Karpas-422 (cell line): ENCODE measurements around the gene ABLIM1. TPM values are rescaled to one million over a fixed set of nuclear protein-coding genes. Genes with fewer than 3 reads are reported as not detected.

Experiments used
- DNase-seq: peaks from one replicate; pipeline ENCODE4 v3.0.0-alpha.2; 2015
- H2AFZ ChIP-seq: fragments of 200-600 bp; sonication (generic); 2 replicates; pipeline ENCODE4 v1.6.1; 2014; ENCODE audit warnings: antibody characterized with exemption, low read length, mixed read lengths
- H3K27ac ChIP-seq: fragments of 200-600 bp; sonication (generic); 2 replicates; pipeline ENCODE4 v1.5.1; 2014; ENCODE audit warnings: mild to moderate bottlenecking, low read length, moderate library complexity
- H3K27me3 ChIP-seq: fragments of 200-600 bp; sonication (generic); 2 replicates; pipeline ENCODE4 v1.6.1; 2014; ENCODE audit warnings: low read length, mixed read lengths
- H3K36me3 ChIP-seq: fragments of 200-600 bp; sonication (generic); 2 replicates; pipeline ENCODE4 v1.6.1; 2014; ENCODE audit warnings: low read length, mixed read lengths; ENCODE audit not compliant: insufficient read depth
- H3K4me1 ChIP-seq: fragments of 200-600 bp; sonication (generic); 2 replicates; pipeline ENCODE4 v1.6.1; 2014; ENCODE audit warnings: mild to moderate bottlenecking, low read length, mixed read lengths
- H3K4me2 ChIP-seq: fragments of 200-600 bp; sonication (generic); 2 replicates; pipeline ENCODE4 v1.6.1; 2014; ENCODE audit warnings: low read length, low read depth, mild to moderate bottlenecking; ENCODE audit not compliant: poor library complexity, severe bottlenecking
- H3K4me3 ChIP-seq: fragments of 200-600 bp; sonication (generic); 2 replicates; pipeline ENCODE4 v1.5.1; 2014; ENCODE audit warnings: mild to moderate bottlenecking, antibody characterized with exemption, low read length, mixed read lengths
- H3K79me2 ChIP-seq: fragments of 200-600 bp; sonication (generic); 2 replicates; pipeline ENCODE4 v1.6.1; 2014; ENCODE audit warnings: mild to moderate bottlenecking, low read length, mixed read lengths
- H3K9ac ChIP-seq: fragments of 200-600 bp; sonication (generic); 2 replicates; pipeline ENCODE4 v1.6.0; 2014; ENCODE audit warnings: low read length
- H3K9me2 ChIP-seq: fragments of 200-600 bp; sonication (generic), shearing (Covaris generic); replicated peaks from 2 replicates; pipeline ENCODE4 v1.6.0; 2014; ENCODE audit warnings: mild to moderate bottlenecking, low read length, moderate library complexity; ENCODE audit not compliant: insufficient read depth
- H3K9me3 ChIP-seq: fragments of 300-700, 200-600 bp; sonication (generic); 2 replicates; pipeline ENCODE4 v1.6.1; 2014; ENCODE audit warnings: low read length, mixed read lengths
- H4K20me1 ChIP-seq: fragments of 200-600 bp; sonication (generic); 2 replicates; pipeline ENCODE4 v1.6.1; 2014; ENCODE audit warnings: mild to moderate bottlenecking, antibody characterized with exemption, low read length, low read depth; ENCODE audit not compliant: insufficient read depth
- total RNA-seq: library from RNA; depleted of rRNA; stranded (reverse); fragments of >200 nt; shearing (Covaris generic); gene quantifications from 2 replicates; pipeline ENCODE4 v1.2.3, GENCODE V29; 2014; ENCODE audit warnings: low replicate concordance

Gene ABLIM1
- total RNA-seq, 1 experiment from 2014 or later, result 131 TPM

DNA sequence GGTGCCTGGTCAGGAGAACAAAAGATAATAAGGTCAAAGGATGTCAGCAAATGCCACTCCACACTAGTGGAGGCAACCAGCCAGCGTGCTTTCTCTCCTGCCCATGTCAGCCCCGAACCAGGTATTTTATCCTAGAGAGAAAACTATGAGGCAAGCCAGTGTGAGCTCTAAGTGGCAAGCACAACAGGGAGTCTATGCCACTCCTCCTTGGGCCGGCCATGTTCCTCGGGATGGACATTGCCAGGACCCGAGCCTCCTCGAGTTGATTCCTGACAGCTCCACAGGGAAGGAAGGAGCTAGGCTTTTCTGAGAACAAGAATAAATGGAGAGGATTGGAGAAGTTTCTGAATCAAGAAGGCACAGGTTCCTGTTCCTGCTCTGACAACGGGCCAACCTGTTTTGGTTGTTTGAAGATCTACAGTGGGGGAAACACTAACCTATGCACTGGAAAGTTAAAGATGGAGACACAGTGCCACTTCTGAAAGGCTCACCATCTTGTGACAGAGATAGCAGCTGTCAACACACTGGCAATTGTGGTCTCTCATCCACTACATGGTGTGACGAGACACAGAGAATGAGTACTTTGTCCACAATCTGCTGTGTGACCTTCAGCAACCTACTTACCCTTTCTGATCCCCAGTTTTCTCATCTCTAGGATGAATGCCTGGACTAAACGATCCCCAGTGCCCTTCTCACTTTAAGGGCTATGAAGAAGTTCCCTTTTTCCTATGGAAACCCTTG, 28.8 kb downstream of the ABLIM1 start:
- H3K4me3 ChIP-seq, result no peak overlapping the region
- H3K4me1 ChIP-seq, result peaks cover 11% of the 10 kb centered on the region
- no peaks in the 10 kb centered on the region for H3K36me3 ChIP-seq
- no peak overlapping the region for H2AFZ ChIP-seq
- H3K9me2 ChIP-seq, result no peaks in the 10 kb centered on the region
- no peaks in the 10 kb centered on the region for H3K79me2 ChIP-seq
- DNase-seq, result no peak
- no peaks in the 10 kb centered on the region for H3K9me3 ChIP-seq
- no peak overlapping the region for H3K27ac ChIP-seq
- H3K9ac ChIP-seq, result no peak overlapping the region
- no peaks in the 10 kb centered on the region for H4K20me1 ChIP-seq
- no peak overlapping the region for H3K4me2 ChIP-seq
- H3K27me3 ChIP-seq, result no peaks in the 10 kb centered on the region; the same call in 1 of the 2 replicates

DNA sequence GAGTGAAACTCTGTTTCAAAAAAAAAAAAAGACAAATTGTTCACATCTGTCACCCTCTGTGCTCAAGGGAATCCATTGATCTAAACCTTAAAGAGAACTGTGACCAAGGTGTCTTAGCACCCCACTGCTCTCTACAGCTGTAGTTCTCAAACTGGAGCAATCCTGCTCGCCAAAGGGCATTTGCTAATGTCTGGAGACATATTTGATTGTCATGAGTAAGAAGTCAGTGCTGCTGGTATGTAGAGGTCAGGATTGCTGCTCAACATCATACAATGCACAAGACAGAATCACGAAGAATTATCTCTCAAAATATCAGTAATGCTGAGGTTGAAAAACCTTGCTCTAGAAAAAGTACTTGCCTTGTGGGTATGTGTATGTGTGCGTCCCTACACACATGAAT, 30.0 kb downstream of the ABLIM1 start:
- no peaks in the 10 kb centered on the region for H3K79me2 ChIP-seq
- no peaks in the 10 kb centered on the region for H3K36me3 ChIP-seq
- no peak overlapping the region for H3K9ac ChIP-seq
- H3K9me3 ChIP-seq, result no peaks in the 10 kb centered on the region
- no peaks in the 10 kb centered on the region for H3K9me2 ChIP-seq
- H4K20me1 ChIP-seq, result no peaks in the 10 kb centered on the region
- no peaks in the 10 kb centered on the region; the same call in 1 of the 2 replicates for H3K27me3 ChIP-seq
- H3K27ac ChIP-seq, result no peak overlapping the region
- DNase-seq, result no peak
- H3K4me3 ChIP-seq, result no peak overlapping the region
- H2AFZ ChIP-seq, result no peak overlapping the region
- H3K4me1 ChIP-seq, result peaks cover 11% of the 10 kb centered on the region
- H3K4me2 ChIP-seq, result no peak overlapping the region

DNA sequence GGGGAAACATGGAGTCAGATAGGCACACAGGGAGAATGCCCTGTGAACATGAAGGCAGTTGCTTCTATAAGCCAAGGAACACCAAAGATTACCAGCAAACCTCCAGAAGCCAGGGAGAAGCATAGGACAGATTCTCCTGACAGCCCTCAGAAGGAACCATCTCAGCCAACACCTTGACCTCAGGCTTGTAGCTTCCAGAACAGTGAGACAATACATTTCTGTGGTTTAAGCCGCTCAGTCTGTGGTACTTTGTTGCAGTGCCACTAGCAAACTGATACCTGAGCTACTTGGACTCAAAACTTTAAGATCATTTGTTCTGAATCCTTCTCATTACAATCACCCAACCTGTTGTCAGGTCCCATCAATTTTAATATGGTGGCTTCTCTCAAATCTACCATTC, 31.2 kb downstream of the ABLIM1 start:
- Histone ChIP-seq H3K4me3 (no peak overlapping the region), H3K36me3 (no peaks in the 10 kb centered on the region), H4K20me1 (no peaks in the 10 kb centered on the region), H3K27me3 (no peaks in the 10 kb centered on the region; the same call in 1 of the 2 replicates), H3K79me2 (no peaks in the 10 kb centered on the region), H3K4me2 (no peak overlapping the region), H3K27ac (no peak overlapping the region), H2AFZ (no peak overlapping the region), H3K9me2 (no peaks in the 10 kb centered on the region), H3K4me1 (peaks cover 7% of the 10 kb centered on the region), H3K9ac (no peak overlapping the region), H3K9me3 (no peaks in the 10 kb centered on the region)
- no peak for DNase-seq

DNA sequence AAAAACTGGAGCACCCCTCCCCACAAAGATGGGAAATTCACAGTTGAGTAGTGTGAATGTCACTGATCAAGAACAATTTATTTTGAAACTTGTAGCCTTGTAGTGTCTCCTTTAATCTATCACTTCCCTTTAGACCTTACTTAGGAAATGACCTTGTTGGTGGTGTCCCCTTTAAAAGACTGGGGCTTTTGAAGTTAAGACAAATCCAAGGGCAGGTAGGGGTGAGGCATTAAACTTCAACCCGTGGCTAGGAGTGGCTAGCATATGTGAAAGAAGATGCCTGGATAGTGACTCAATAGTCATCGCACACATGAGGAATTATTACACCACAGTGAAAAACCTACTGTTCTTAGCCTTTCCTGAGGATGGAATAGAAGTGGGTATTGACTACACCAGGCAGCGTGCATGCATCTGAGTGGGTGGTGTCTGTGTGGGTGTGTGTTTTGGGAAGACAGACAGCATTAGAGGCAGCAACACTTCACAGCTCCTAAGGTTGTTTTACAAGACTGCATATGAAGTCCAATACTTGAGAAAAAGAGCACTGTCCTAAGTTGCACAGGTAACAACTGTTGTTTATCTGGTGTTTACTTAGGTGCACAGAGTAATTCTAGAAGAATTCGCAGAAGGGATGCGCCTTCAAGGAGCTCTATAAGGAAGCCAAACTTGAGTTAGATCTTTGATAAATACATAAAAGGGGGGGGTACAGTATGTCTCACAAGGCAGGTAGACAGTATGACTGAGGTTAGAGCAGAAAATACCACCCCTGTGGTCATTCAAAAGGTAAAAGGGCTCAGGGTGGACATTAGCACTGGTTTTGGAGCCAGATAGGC, 32.9 kb downstream of the ABLIM1 start:
- Histone ChIP-seq H3K9ac (no peak overlapping the region), H3K4me2 (no peak overlapping the region)
- DNase-seq, result no peak

DNA sequence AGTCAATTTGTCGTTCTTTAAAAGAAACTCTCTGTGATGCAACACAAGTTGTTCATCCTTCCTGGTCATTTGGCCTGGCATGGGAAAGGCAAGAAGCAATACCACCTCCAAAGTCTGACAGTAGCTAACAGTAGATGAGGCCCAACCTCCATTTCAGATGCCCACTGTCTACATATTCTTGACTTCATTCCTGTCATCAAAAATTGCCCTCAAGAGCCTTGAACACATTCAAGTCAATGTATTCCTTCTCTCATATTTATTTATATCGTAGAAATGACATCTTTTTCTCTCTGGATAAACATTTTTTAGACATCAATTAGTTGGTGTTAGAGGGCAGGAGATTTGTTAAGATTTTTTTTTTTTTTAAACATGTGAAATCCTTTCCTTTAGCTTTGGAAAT, 33.7 kb downstream of the ABLIM1 start:
- no peak overlapping the region for H3K27ac ChIP-seq
- no peaks in the 10 kb centered on the region; the same call in 1 of the 2 replicates for H3K27me3 ChIP-seq
- no peaks in the 10 kb centered on the region for H3K9me2 ChIP-seq
- H3K4me3 ChIP-seq, result no peak overlapping the region
- no peak overlapping the region for H3K4me2 ChIP-seq
- H3K36me3 ChIP-seq, result no peaks in the 10 kb centered on the region
- no peaks in the 10 kb centered on the region for H4K20me1 ChIP-seq
- H3K9ac ChIP-seq, result no peak overlapping the region
- no peak for DNase-seq
- H3K9me3 ChIP-seq, result no peaks in the 10 kb centered on the region
- no peak overlapping the region for H2AFZ ChIP-seq
- no peaks in the 10 kb centered on the region for H3K79me2 ChIP-seq
- H3K4me1 ChIP-seq, result no peaks in the 10 kb centered on the region

More for the DNA sequence above, 32.9 kb downstream of the ABLIM1 start:
- Histone ChIP-seq H3K4me1 (no peaks in the 10 kb centered on the region), H3K27ac (no peak overlapping the region), H3K9me2 (no peaks in the 10 kb centered on the region), H3K9me3 (no peaks in the 10 kb centered on the region), H3K36me3 (no peaks in the 10 kb centered on the region), H3K27me3 (no peaks in the 10 kb centered on the region; the same call in 1 of the 2 replicates), H4K20me1 (no peaks in the 10 kb centered on the region), H2AFZ (no peak overlapping the region), H3K79me2 (no peaks in the 10 kb centered on the region), H3K4me3 (no peak overlapping the region)

DNA sequence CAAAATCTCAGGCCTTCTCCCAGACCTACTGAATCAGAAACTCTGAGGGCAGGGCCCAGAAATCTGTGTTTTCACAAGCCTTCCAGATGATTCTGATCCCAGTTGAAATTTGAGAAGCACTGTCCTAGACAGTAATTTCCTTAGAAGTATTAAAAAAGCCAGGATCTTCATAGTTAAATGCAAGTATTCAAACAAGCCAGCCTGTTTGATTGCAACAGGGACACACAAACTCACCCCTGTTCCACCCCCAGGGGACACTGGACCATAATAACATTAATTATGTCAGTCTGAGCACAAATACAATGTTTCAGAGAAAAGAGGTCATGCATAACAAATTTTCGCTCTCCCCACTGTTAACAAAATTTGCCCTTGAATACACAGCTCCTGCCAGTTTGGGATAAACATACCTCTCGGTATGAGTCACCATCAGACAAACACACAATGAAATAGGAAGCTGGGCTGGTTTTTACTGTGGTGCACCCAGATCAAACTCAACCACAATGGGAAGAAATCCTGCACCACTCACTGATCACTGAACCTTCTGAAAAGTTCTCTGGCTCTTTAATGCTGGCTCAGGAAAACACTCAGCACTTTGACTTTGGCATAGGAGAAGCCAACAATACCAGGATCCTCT, 34.3 kb downstream of the ABLIM1 start:
- H3K79me2 ChIP-seq, result no peaks in the 10 kb centered on the region
- no peak overlapping the region for H2AFZ ChIP-seq
- H3K9ac ChIP-seq, result no peak overlapping the region
- no peak overlapping the region for H3K4me2 ChIP-seq
- no peak overlapping the region for H3K4me3 ChIP-seq
- no peaks in the 10 kb centered on the region; the same call in 1 of the 2 replicates for H3K27me3 ChIP-seq
- H3K9me2 ChIP-seq, result no peaks in the 10 kb centered on the region
- no peak for DNase-seq
- no peaks in the 10 kb centered on the region for H3K4me1 ChIP-seq
- no peak overlapping the region for H3K27ac ChIP-seq
- H3K36me3 ChIP-seq, result no peaks in the 10 kb centered on the region
- no peaks in the 10 kb centered on the region for H4K20me1 ChIP-seq
- H3K9me3 ChIP-seq, result no peaks in the 10 kb centered on the region

DNA sequence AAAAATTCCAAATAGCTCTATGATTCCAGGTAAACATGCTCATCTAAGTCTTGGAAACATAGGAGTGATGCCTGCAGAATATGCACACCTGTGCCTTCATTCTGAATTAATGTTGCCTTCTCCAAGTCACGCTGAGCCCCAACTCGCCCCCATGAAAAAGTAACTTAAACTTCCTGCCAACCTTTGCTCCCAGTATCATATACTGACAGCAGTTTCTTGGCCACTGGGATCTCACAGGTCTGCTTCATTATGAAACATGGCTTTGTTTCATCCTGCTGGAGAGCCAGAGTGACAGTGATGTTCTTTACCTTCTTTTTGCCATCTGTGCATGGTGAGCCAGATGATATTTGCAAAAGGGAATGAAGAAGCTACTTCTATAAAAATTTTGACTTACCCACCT, 34.9 kb downstream of the ABLIM1 start:
- H3K36me3 ChIP-seq, result no peaks in the 10 kb centered on the region
- H3K4me1 ChIP-seq, result no peaks in the 10 kb centered on the region
- H4K20me1 ChIP-seq, result no peaks in the 10 kb centered on the region
- H3K27me3 ChIP-seq, result no peaks in the 10 kb centered on the region; the same call in 1 of the 2 replicates
- no peak overlapping the region for H3K4me3 ChIP-seq
- H3K4me2 ChIP-seq, result no peak overlapping the region
- H3K27ac ChIP-seq, result no peak overlapping the region
- H3K9ac ChIP-seq, result no peak overlapping the region
- no peaks in the 10 kb centered on the region for H3K9me2 ChIP-seq
- no peaks in the 10 kb centered on the region for H3K9me3 ChIP-seq
- H3K79me2 ChIP-seq, result no peaks in the 10 kb centered on the region
- DNase-seq, result no peak
- H2AFZ ChIP-seq, result no peak overlapping the region

DNA sequence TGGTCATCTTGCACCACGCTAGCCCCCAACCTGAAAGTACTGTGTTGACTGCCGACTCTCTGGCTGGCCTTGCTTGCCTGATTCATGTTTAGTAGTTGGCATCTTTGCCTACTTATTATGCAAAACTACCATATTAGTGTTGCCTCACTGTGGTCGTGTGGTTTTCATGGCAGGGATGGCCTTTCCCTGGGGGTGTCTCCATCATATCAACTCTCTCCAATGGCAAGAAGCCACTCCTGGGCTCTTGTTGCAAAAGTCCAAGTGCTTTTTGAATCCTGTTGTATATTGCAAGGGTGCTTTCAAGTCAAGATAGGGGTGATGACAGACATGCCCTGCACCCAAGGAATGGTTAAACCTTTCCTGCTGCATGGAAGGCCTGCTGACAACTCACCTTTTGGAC, 39.4 kb downstream of the ABLIM1 start:
- no peaks in the 10 kb centered on the region for H3K27me3 ChIP-seq
- H4K20me1 ChIP-seq, result no peaks in the 10 kb centered on the region
- no peak overlapping the region for H3K27ac ChIP-seq
- H2AFZ ChIP-seq, result no peak overlapping the region
- H3K9me3 ChIP-seq, result no peaks in the 10 kb centered on the region
- no peaks in the 10 kb centered on the region for H3K4me1 ChIP-seq
- no peaks in the 10 kb centered on the region for H3K9me2 ChIP-seq
- no peak overlapping the region for H3K4me3 ChIP-seq
- H3K4me2 ChIP-seq, result no peak overlapping the region
- no peaks in the 10 kb centered on the region for H3K36me3 ChIP-seq
- H3K9ac ChIP-seq, result no peak overlapping the region
- no peak for DNase-seq
- H3K79me2 ChIP-seq, result no peaks in the 10 kb centered on the region
